Measurements from ENCODE around the gene C19orf85. TPM values are rescaled to one million over a fixed set of nuclear protein-coding genes. Genes with fewer than 3 reads are reported as not detected.
"Not testable (repeated sequence)": the region's sequence is repeated elsewhere in the genome, so short reads cannot be mapped to it uniquely, and the experiment has no call there.

Gene C19orf85
- total RNA-seq, 1 experiment from 2014 or later, result not detected

DNA sequence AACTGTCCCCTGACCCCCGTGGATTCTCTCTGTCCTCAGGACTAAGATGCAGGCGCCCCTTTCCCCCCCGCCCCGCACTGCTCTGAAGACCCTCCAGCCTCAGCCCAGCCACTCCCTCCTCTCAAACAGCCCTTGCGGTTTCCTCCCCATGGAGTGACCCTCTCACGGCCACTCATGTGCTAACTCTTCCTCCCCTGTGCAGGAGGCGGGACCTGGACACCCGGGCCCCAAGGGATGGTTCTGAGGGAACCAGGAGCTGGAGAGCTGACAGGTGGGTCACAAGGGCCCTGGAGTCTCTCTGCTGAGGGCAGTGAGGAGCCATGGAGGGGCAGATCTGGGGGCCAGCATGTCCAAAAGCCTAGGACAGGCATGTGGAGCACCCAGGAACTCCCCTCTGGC is 5.0 kb downstream of the C19orf85 start:
- DNase-seq (ENCODE audit: low spot score), result no peak

DNA sequence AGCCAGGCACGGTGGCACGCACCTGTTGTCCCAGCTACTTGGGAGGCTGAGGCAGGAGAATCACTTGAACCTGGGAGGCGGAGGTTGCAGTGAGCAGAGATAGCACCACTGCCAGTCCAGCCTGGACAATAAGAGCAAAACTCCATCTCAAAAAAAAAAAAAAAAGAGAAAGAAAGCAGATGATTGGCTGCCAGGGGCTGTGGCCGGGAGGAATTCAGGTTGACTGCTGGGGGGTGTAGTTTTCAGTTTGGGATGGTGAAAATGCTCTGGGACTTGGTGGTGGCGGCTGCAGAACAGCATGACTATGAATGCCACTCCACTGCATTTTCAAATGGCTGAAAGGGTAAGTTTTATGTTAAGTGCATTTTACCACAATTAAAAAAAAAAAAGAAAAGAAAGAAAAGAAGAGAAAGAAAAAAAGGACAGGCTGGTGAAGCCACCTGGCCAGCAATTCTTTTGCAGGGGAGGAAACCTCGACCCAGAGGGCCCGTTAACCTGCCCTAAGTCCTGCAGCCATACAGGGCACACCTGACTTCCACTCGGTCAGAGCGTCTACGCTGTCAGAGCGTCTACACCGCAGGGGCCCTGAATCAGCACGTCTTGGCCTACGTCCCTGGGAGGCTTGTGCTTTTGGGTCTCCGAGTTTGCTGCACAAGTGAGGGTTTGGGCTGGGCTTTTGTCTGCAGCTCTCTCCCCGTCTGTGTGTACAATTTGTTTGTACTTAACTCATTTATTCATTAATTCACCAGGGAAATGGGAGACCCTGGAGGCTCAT is 6.7 kb downstream of the C19orf85 start:
- DNase-seq (ENCODE audit: low spot score), result no peak

DNA sequence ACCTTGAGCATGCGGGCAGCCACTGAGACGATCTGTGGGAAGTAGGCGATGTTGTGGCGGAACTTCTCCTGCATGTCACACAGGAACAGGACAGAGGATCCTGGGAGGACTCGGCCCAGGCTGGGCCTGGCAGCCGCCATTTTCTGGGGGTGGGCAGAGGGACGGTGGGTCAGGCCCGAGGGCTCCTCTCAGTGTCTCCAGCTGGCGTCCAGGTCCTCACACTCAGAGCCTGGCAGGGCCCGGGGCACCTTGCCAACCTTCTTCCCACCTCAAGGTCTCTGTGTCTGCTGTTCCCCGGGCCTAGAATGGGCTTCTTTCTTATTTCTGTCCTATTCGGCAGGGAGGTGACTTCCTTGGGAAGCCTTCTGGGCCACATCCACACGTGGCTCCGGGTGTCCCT is 8.2 kb downstream of the C19orf85 start:
- no peak for DNase-seq (ENCODE audit: low spot score)

DNA sequence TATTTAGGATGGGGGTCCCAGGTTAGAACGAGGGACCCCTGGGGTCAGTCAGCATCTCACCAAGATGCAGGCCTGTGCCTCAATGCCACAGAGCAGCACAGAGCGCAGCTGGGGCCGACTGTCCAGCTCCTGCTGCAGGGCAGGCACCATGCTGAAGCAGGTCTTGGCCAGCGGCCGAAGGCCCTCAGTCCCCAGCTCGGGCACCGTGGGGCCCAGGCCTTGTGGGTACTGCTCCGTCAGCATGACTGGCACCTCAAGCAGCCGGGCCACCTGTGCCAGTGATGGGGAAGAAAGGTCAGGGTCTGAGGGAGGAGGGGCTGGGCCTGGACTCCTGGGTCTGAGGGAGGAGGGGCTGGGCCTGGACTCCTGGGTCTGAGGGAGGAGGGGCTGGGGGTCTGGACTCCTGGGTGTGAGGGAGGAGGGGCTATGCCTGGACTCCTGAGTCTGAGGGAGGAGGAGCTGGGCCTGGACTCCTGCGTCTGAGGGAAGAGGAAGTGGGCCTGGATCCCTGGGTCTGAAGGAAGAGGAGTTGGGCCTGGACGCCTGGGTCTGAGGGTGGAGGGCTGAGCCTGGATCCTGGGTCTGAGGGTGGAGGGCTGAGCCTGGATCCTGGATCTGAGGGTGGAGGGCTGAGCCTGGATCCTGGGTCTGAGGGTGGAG is 8.8 kb downstream of the C19orf85 start:
- no peak for DNase-seq (ENCODE audit: low spot score)

DNA sequence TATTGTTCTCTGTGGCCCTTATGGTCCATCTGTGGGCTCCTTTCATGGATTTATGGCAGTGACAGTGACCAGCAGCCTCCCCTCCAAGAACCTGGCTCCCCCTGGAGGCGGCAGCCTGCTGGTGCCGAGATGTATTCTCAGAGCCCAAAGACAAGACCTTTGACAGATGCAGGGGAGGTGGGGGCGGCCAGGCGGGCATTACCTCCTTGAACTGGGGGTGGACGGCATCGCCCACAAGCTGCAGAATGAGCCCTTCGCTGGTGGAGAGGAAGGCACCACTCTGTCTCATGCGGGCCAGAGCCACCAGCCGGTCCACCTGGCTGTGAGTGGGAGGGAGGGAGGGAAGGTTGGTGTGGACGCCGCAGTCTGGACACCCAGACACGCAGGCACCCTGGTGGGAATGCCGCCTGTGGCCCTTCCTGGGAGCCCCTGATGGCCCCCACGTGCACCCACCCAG is 9.7 kb downstream of the C19orf85 start:
- peak; percentile 64 for DNase-seq (ENCODE audit: low spot score)

DNA sequence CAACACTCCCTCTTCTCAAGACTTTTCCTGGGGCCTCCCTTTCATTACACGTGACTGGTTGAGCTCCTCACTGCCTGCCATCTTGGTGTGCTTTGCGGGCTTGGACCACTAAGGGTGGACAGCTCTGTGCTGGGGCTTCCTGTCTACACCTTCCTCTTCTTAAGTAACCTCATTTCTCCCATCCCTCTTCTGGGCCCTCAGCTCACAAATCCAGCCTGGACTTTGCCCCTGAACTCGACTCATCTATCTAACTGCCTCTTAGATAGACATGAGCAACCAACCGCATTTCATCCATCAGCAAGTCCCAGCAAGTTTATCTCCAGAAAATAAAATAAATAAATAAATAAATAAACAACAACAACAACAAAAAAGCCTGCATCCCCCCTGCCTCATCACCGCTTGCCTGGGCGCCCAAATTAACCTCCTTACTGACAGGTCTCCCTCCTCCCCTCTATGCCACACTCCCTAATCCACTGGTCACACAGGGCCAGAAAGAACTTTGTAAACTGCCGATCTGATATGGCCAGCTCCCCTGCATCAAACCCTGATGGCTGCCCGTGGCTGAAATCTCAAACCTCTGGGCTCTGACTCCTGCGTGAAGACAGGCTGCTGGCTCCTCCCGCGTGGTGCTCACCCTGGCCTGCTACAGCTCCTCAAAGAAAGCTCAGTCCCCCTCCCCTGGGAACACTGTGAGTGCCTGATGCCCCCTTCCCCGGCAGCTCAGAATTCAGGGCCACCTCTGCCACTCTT is 10.9 kb downstream of the C19orf85 start:
- DNase-seq (ENCODE audit: low spot score), result no peak

DNA sequence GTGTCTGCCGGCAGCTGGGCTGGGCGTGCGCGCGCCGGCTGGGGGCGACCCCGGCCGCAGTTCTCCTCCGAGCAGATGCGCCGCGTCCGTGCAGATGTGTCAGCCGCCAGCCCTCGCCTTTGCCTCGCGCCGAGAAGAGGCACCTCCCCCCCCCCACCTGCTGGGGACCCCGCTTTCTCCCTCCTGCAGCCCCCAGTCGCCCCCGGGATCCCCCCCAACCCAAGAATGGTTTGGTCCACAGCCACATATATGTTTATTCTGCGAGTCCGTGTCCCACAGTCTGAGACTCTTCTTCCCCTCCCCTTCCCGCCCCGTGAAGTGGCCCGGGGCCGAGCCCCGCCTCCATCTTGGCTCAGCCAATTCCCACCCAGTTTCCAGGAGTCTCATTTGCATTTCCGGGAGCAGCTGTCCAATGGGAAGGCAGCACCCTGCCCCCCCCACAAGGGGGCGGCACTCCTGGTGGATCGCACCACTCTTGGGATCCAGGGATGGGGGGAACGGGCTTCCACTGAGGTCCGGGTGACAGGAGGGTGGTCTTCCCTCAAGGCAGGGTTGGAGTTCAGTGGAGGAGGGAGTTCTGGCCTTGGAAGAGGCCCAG is 11.7 kb downstream of the C19orf85 start:
- DNase-seq (ENCODE audit: low spot score), result peak; percentile 63

DNA sequence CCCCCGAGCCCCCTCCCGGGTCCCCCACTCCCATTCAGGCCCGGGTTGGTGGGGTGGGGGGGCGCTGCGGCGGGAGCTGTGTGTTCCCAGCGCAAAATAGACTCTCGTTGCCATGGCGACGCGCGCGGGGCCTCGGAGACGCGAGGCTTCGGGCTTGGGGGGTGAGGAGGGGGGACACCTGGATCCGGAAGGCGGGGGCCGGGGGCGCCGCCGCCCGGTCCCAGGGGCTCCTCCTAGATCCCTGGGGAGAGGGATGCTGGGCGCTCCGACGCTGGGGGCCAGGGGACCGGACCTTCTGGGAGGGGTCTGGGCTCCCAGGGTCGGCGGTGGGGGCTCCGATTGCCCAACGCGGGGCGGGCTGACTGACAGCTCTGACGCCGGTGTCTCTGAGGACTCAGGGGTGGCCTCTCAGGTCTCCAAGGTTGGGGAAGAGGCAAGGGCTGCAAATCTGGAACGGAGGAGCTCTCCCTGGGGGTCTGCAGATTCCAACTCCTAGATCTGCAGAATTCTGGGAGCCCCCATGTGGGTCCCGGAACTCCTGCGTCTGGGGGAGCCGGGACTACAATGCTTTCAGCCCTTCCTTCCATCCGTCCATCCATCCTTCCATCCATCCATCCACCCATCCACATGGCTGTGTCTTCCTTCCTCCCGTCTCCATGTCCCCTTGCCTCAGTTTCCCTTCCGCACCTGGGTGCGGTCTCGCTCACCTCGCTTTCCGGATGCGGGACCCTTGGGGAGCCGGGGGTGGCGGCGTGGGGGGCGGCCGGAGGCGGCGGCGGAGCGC is 12.4 kb downstream of the C19orf85 start:
- no peak for DNase-seq (ENCODE audit: low spot score)

DNA sequence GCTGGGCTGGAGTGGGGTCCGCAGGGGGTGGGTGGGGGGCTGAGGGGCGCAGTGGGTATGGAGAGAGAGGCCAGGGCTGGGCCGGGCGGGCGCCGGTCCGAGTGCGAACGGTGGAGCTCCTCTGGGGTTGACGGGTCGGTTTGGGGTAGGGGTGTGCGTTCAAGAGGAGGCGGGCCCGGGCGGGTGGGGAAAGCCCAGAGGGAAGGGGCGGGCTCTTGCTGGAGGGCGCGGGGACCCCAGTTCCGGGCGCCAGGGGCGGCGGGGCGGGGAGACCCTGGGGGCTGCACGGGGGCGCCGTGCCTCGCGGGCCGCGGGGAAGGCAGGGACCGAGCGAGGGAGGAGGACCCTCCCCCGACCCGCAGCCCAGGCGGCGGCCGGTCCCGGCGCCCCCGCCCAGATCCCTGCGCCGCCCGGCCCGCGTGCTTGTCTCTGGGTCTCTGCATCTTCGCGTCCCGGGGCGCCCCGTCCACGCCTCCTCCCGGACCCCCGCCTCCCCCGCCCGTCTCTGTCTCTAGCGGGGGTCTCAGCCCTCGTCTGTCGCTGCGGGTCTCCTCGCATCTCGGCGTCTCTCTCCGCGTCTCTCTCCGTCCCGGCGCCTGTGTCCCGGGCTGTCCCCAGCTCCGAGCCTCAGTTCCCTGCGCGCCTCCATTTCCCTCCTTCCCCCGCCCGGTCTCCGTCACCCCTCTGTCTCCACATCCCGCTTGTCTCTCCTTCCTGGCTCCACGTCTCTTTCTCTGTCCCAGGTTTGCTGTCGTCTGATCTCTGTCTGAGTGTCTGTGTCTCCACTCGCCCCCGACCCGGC is 13.2 kb downstream of the C19orf85 start:
- no peak for DNase-seq (ENCODE audit: low spot score)

DNA sequence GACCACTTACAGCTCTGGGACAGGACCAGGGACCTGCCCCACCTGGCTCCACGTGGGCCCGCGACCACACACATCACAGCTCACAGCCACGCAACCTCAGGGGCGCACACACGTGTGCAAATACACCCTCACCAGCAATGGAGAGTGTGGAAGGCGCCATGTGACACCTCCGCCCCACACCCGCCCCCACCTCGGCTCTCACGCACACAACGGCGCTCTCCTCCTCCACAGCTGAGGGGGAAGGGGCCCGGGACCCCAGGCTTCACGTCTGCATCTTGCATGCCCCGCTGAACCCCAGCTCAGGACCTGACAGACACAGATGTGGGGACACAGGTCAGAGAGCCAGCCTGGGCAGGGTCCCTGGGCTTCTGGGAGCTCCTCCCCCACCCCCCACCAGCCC is 15.1 kb downstream of the C19orf85 start:
- DNase-seq (ENCODE audit: low spot score), result no peak

DNA sequence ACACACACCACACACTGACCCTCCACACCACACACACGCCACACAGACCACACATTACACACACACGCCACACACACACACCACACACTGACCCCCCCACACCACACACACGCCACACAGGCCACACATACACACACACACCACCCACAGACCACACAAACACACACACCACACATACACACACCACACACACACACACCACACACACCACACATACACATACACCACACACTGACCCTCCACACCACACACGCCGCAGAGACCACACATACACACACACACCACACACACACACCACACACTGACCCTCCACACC is 16.4 kb downstream of the C19orf85 start:
- not testable (repeated sequence) for DNase-seq (ENCODE audit: low spot score)

DNA sequence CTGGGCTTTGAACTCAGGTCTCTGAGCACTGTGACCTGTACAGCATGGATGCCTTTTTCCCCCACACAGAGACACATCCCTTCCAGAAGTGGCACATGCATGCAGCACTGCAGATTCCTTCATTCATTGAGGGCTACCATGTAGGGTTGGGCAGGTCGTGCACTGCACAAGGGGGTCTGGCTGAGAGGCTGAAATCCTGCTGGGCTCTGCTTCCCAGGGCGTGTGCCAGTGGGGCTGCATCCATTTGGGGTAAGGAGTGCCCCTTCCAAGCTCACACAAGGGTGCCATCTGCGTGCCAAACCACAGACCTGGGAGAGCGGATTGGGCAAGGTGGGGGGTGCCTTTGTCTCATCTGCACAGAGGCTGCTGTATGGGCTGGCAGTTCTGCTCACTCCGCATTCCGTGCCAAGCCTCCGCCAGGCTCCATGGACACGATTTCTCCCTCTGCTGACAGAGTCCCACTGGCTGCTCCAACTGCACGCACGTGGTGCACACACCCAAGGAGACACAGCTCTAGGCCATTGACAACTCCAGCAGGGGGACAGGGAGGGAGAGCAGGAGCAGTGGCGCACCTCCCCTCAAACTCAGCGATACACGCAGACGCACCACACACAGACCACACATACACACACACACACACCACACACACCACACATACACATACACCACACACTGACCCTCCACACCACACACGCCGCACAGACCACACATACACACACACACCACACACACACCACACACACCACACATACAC is 17.0 kb downstream of the C19orf85 start:
- peak; percentile 92 for DNase-seq (ENCODE audit: low spot score)

DNA sequence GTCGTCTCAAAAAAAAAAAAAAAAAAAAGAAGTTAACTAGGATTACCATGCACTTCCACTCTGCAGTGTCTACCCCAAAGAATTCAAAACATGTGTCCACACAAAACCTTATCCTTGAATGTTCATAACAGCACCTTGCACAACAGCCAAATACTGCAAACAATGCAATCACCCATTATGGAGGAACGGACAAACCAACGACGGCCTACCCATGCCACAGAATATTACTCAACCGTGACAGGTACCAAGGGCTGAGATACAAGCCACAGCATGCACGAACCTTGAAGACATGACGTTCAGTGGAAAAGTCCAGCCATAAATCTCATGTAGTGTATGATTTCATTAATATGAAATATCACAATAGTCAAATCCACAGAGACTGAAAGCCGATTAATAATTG is 18.5 kb downstream of the C19orf85 start:
- DNase-seq (ENCODE audit: low spot score), result no peak

DNA sequence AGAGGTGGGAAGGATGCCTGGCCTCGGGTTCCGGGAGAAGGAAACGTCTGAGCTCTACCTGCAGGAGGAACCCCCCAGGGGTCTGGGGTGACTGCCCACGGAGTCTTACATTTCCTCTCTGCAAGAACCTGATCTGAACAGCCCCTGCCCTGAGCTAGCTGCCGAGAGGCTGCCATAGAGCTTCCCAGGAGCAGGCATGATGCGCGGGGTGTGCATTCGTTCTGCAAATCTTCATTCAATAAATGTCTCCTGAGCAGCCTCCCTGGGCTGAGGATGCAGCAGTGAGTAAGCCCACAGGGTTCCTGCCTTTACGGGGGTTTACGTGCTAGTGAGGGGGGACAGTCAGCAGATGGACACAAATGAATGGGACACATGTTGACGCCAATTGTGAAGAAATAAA is 19.9 kb downstream of the C19orf85 start:
- no peak for DNase-seq (ENCODE audit: low spot score)

DNA sequence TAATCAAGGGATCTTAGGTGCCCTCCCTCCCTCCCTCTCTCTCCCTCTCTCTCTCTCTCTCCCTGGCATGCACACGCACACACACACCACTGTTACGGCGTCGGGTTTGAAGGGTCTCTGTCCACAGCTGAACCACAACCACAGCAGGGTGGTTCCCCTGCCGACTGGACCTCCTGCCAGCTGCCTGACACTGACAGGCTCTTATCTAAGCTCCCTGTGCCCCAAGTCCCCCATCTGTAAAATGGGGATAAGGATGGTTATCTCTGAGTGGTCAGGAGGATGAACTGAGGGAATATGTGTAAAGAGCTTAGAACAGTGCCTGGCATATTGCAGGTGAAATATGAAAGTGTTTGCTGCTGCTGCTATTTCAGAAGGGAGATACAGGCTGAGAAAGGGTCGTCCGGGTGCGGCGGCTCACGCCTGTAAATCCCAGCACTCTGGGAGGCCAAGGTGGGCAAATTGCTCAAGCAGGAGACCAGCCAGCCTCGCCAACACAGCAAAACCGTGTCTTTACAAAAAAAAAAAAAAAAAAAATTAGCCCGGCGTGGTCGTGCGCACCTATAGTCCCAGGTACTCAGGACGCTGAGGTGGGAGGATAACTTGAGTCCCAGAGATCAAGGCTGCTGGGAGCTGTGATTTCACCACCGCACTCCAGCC is 20.6 kb downstream of the C19orf85 start:
- DNase-seq (ENCODE audit: low spot score), result no peak

DNA sequence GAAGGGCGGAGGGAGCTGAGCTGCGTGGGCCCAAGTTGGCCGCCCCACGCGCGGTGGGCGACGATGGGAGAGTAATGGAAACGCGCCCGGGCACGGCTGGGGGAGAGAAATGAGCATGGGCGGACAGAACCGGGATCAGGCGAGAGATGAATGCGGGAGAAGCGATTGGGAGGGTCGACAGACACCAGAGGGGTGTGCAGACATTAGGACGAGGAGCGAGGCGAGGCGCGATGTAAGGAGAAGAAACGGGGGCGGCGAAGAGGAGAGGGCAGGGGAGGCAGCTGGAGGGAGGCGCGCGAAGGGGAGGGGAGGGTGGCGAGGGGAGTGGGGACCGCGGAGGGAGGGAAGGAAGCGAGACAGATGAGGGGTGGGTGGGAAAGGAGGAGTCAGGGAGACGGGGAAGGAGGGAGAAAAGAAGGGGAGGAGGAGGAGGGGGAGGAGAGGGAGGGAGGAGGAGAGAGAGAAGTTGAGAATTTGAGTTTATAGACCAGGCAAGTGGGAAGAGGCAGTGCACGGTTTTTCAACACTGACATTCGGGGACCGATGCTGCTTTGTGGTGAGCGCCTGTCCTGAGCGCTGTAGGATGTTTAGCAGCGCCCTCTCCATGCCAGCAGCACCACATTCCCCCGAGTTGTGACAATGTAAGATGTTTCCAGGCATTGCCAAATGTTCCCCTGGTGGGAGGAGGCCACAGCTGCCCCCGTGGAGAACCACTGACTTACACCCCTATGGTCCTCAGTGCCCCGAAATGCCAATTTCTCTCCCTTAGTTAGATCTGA is 21.3 kb downstream of the C19orf85 start, which contains the start of gene SHISA7:
SHISA7 (minus strand) TSS at position 256 of the 779 bp plus-strand sequence. CDS start 437 bp downstream, outside the sequence.
- no peak for DNase-seq (ENCODE audit: low spot score)

DNA sequence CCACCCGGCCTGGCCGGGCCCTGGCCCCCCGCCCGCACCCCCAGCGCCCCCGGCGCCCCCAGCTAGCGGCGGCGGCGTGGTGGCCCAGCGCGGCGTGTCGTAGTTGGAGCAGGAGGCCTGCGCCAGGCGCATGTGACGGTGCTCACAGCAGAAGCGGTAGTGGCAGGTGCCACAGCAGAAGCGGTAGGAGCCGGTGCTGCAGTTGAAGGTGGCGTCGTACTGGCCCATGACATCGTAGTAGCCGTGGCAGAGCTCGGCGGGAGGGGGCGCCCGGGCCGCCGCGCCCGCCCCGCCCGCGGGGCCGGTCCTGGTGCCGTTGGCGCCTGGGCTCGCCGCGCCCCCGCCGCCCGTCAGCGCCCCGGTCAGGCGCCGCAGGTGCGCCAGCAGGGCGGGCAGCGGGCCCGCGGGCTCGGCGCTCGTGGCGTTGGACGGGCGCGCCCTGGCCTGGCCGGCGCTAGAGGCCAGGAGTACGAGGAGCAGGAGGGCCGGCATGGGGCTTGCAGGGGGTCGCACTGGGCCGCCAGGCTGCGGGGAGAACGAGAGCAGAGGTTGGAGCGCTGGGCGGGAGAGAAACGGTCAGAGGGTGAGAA is 22.1 kb downstream of the C19orf85 start:
- DNase-seq (ENCODE audit: low spot score), result no peak

DNA sequence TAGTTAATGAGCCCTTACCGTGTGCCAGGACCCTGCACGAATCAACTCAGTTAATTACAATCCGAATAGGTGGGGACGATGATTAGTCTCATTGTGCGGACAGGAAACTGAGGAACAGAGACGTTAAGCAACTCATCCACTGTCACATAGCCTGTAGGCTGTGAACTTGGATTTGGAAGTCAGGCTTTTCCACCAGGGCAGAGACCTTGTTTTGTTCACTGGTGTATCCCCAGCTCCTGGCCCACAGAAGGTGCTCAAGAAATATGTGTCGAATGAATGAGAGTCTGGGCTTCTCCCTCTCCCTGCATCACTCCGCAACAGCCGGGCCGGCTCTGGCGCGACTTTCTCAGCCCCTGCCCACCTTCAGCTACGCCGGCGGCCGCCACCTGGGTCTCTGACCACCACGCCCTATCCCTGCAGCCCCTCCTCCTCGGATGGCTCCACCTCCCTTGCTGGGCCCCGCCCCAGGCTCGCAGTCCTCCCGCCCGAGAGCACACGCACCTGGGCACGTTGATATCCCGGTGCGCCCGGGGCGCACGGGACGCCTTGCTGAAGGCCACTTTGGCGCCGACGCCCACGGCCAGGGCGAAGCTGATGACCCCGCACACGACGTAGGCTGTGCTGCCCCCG is 22.7 kb downstream of the C19orf85 start:
- no peak for DNase-seq (ENCODE audit: low spot score)
